Neural progenitor cell (in vitro differentiated cells): ENCODE data around the gene KCNE2. TPM values are rescaled to one million over a fixed set of nuclear protein-coding genes. Genes with fewer than 3 reads are reported as not detected.
"Not testable (repeated sequence)": the region's sequence is repeated elsewhere in the genome, so short reads cannot be mapped to it uniquely, and the experiment has no call there.

Source experiments
- DNase-seq: peaks from one replicate; pipeline ENCODE4 v3.0.0-alpha.2; 2016; ENCODE audit warnings: low spot score
- H2AFZ ChIP-seq: fragments of 200-600 bp; sonication (generic); replicated peaks from 2 replicates; pipeline ENCODE4 v1.6.1; 2016; ENCODE audit warnings: antibody characterized with exemption
- H3F3A ChIP-seq: fragments of 200-600 bp; sonication (generic); 2 replicates; pipeline ENCODE4 v1.6.1; 2016; ENCODE audit warnings: antibody characterized with exemption, low read depth
- H3K27ac ChIP-seq: fragments of 200-600 bp; sonication (generic); 2 replicates; pipeline ENCODE4 v1.5.1; 2016; ENCODE audit warnings: mild to moderate bottlenecking
- H3K27me3 ChIP-seq: fragments of 200-600 bp; sonication (generic); 2 replicates; pipeline ENCODE4 v1.6.1; 2016; ENCODE audit warnings: mild to moderate bottlenecking, moderate library complexity
- H3K36me3 ChIP-seq: fragments of 200-600 bp; sonication (generic); 2 replicates; pipeline ENCODE4 v1.5.1; 2016
- H3K4me1 ChIP-seq: fragments of 200-600 bp; sonication (generic); 2 replicates; pipeline ENCODE4 v1.6.1; 2016; ENCODE audit warnings: mixed run types
- H3K4me2 ChIP-seq: fragments of 200-600 bp; sonication (generic); 2 replicates; pipeline ENCODE4 v1.6.1; 2016
- H3K4me3 ChIP-seq: fragments of 200-600 bp; sonication (generic); 2 replicates; pipeline ENCODE4 v1.5.1; 2016
- H3K79me2 ChIP-seq: fragments of 200-600 bp; sonication (generic); 2 replicates; pipeline ENCODE4 v1.6.1; 2016; ENCODE audit warnings: low read depth
- H3K9ac ChIP-seq: fragments of 200-600 bp; sonication (generic); 2 replicates; pipeline ENCODE4 v1.6.1; 2016
- H3K9me3 ChIP-seq: fragments of 200-600 bp; sonication (generic); 2 replicates; pipeline ENCODE4 v1.5.1; 2016; ENCODE audit warnings: low read depth
- H4K20me1 ChIP-seq: fragments of 200-600 bp; sonication (generic); 2 replicates; pipeline ENCODE4 v1.6.1; 2016; ENCODE audit warnings: low read depth
- H3K27ac Mint-ChIP-seq: 3 replicates; pipeline ENCODE4 v1.8.0; 2021; ENCODE audit warnings: mixed read lengths
- H3K27me3 Mint-ChIP-seq: 2 replicates; pipeline ENCODE4 v1.8.0; 2022; ENCODE audit warnings: low read depth, mild to moderate bottlenecking, inconsistent platforms, moderate library complexity, mixed read lengths; ENCODE audit not compliant: insufficient read depth
- H3K36me3 Mint-ChIP-seq: 3 replicates; pipeline ENCODE4 v1.8.0; 2021; ENCODE audit warnings: mixed read lengths
- H3K4me1 Mint-ChIP-seq: 3 replicates; pipeline ENCODE4 v1.8.0; 2021; ENCODE audit warnings: mixed read lengths
- H3K4me3 Mint-ChIP-seq: 3 replicates; pipeline ENCODE4 v1.8.0; 2021; ENCODE audit warnings: mild to moderate bottlenecking, moderate library complexity, mixed read lengths
- H3K9me3 Mint-ChIP-seq: 3 replicates; pipeline ENCODE4 v1.8.0; 2020; ENCODE audit warnings: mixed read lengths
- total RNA-seq: library from RNA; depleted of rRNA; stranded (reverse); fragments of >200 nt; gene quantifications from 2 replicates; pipeline ENCODE4 v1.2.3, GENCODE V29; 2015; ENCODE audit warnings: low replicate concordance

The KCNE2 gene
- total RNA-seq, 1 donor from 2014 or later = 0.19 TPM

- not testable (repeated sequence) for H3K27ac Mint-ChIP-seq, H3K27me3 ChIP-seq, H3F3A ChIP-seq, H3K4me3 ChIP-seq, H3K79me2 ChIP-seq, H3K9me3 Mint-ChIP-seq, H2AFZ ChIP-seq, H4K20me1 ChIP-seq, DNase-seq, H3K9me3 ChIP-seq, H3K4me1 ChIP-seq, H3K27ac ChIP-seq, H3K4me2 ChIP-seq, H3K27me3 Mint-ChIP-seq, H3K36me3 ChIP-seq, H3K4me1 Mint-ChIP-seq, H3K4me3 Mint-ChIP-seq, H3K36me3 Mint-ChIP-seq, H3K9ac ChIP-seq
These were observed 40.9 kb downstream of the KCNE2 start for GRCh38 chr21:34404742-34405141.

GRCh38 chr21:34405686-34406085, 41.9 kb downstream of the KCNE2 start:
- H3K36me3 Mint-ChIP-seq, H3K4me3 ChIP-seq, H3K27me3 Mint-ChIP-seq, H3K9ac ChIP-seq, DNase-seq, H4K20me1 ChIP-seq, H3K27ac Mint-ChIP-seq, H3K27ac ChIP-seq, H3K36me3 ChIP-seq, H3K4me2 ChIP-seq, H3K4me1 ChIP-seq, H3K4me1 Mint-ChIP-seq, H3K79me2 ChIP-seq, H3K4me3 Mint-ChIP-seq, H3K9me3 Mint-ChIP-seq, H3K27me3 ChIP-seq, H2AFZ ChIP-seq, H3F3A ChIP-seq, H3K9me3 ChIP-seq: not testable (repeated sequence)

GRCh38 chr21:34406102-34406501, 42.3 kb downstream of the KCNE2 start:
- H3K4me1 ChIP-seq, H2AFZ ChIP-seq, H4K20me1 ChIP-seq, H3K36me3 Mint-ChIP-seq, H3K79me2 ChIP-seq, H3K4me1 Mint-ChIP-seq, H3K36me3 ChIP-seq, H3K9me3 Mint-ChIP-seq, H3F3A ChIP-seq, H3K4me2 ChIP-seq, H3K4me3 Mint-ChIP-seq, H3K27me3 Mint-ChIP-seq, H3K9me3 ChIP-seq, H3K27me3 ChIP-seq, H3K27ac ChIP-seq, H3K27ac Mint-ChIP-seq, H3K4me3 ChIP-seq, H3K9ac ChIP-seq, DNase-seq: not testable (repeated sequence)

GRCh38 chr21:34406676-34407075, 42.9 kb downstream of the KCNE2 start:
- not testable (repeated sequence) for H3K79me2 ChIP-seq, H3K9me3 Mint-ChIP-seq, H3K9me3 ChIP-seq, H3K27me3 ChIP-seq, H3K4me3 ChIP-seq, H3K36me3 ChIP-seq, DNase-seq, H3K9ac ChIP-seq, H3K27ac Mint-ChIP-seq, H3K27ac ChIP-seq, H2AFZ ChIP-seq, H3K4me1 Mint-ChIP-seq, H3K27me3 Mint-ChIP-seq, H3K36me3 Mint-ChIP-seq, H4K20me1 ChIP-seq, H3K4me2 ChIP-seq, H3F3A ChIP-seq, H3K4me1 ChIP-seq, H3K4me3 Mint-ChIP-seq

- not testable (repeated sequence) for H3F3A ChIP-seq, DNase-seq, H3K79me2 ChIP-seq, H3K27me3 Mint-ChIP-seq, H3K9me3 Mint-ChIP-seq, H3K27me3 ChIP-seq, H3K27ac ChIP-seq, H4K20me1 ChIP-seq, H3K4me2 ChIP-seq, H3K4me1 ChIP-seq, H3K4me3 ChIP-seq, H3K27ac Mint-ChIP-seq, H3K4me3 Mint-ChIP-seq, H3K36me3 Mint-ChIP-seq, H3K9ac ChIP-seq, H3K36me3 ChIP-seq, H3K4me1 Mint-ChIP-seq, H3K9me3 ChIP-seq, H2AFZ ChIP-seq
These were observed 43.5 kb downstream of the KCNE2 start for GRCh38 chr21:34407294-34407693.

- H3K9me3 Mint-ChIP-seq, DNase-seq, H3K36me3 ChIP-seq, H2AFZ ChIP-seq, H3K27me3 ChIP-seq, H3K27me3 Mint-ChIP-seq, H3K4me1 ChIP-seq, H3K36me3 Mint-ChIP-seq, H3K4me1 Mint-ChIP-seq, H3K9ac ChIP-seq, H3K79me2 ChIP-seq, H3K9me3 ChIP-seq, H3K27ac ChIP-seq, H4K20me1 ChIP-seq, H3K4me3 ChIP-seq, H3K4me3 Mint-ChIP-seq, H3K27ac Mint-ChIP-seq, H3K4me2 ChIP-seq, H3F3A ChIP-seq: not testable (repeated sequence)
These were observed 53.8 kb downstream of the KCNE2 start for GRCh38 chr21:34417448-34418077.

Other genes with a start within 250 kb of the KCNE2 start
- 4.8 and 18.1 TPM in 2 replicates for gene SMIM11, start 11.5 kb downstream of the KCNE2 start, total RNA-seq
- gene SMIM34, start 59.9 kb downstream of the KCNE2 start, total RNA-seq = not detected in 2 replicates
- gene KCNE1, start 148.2 kb downstream of the KCNE2 start, total RNA-seq = not detected in 2 replicates